HL-60 (cell line): Measurements from ENCODE around the gene SAFB.
A peak's percentile ranks its signal among the peaks of the same experiment; 100 is the strongest.

Experiments
- CTCF ChIP-seq: IDR thresholded peaks from one replicate; pipeline ENCODE4 v1.5.1; 2011; ENCODE audit warnings: low read length, control low read depth, inconsistent platforms; ENCODE audit not compliant: insufficient read depth
- GABPA ChIP-seq: IDR thresholded peaks from 2 replicates; pipeline ENCODE4 v1.6.1; 2012; ENCODE audit warnings: low read depth
- POLR2AphosphoS5 ChIP-seq: IDR thresholded peaks from 2 replicates; pipeline ENCODE4 v1.6.1; 2012; ENCODE audit warnings: low read depth

DNA sequence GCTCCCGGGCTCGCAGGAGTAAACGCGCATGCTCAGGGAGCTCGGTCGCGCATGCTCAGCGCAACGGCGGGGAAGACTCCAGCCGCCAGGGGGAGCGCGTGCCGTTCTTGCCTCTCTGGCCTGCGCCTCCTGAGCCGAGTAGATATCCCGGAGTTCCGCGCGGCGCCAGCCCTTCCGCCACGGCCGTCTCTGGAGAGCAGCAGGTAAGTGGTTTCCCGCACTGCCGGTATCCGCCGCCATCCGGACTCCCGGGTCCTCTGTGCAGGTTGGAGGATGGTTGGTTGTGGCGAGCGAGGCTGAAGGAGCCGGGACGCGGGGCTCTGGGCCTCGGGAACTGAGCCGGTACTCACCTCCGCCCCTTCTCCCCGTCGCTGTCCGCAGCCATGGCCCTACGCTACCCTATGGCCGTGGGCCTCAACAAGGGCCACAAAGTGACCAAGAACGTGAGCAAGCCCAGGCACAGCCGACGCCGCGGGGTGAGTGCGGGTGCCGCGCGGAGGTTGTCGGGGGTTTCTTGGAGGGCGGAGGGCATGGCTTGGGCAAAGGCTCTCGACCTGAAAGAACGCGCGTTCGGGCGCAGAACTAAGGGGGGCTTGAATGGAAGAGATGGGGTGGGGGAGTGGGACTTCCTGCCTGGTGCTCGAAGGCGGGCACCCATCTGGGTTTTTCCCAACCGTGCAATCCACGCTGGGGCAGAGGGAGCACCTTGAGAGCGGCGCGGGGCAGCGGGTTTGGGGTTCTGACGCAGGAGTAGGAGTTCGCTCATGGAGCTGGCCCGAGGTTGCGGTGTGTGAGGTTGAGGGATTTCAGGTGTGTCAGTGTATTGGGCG lies 67.5 kb downstream of the SAFB start, which contains the start of gene RPL36:
- TF ChIP-seq CTCF = peak; percentile 98
- peak; percentile 99 for TF ChIP-seq POLR2AphosphoS5
- TF ChIP-seq GABPA = peak; percentile 33; the same call in 1 of the 2 replicates
